ENCODE data around the gene MYL10. TPM values are rescaled to one million over a fixed set of nuclear protein-coding genes. Genes with fewer than 3 reads are reported as not detected.

The MYL10 gene
- total and polyA plus RNA-seq, 2 of the 13 experiments (the other 11 are each of a cell fraction or from before 2014, with no cell fraction given), result not detected

GRCh38 chr7:101669307-101669706 is 40.2 kb upstream of the MYL10 start:
- FAIRE-seq, result no peak
- H3K4me1 ChIP-seq (ENCODE audit: insufficient read depth, low read length), result no peaks in the 10 kb centered on the region
- H3K4me2 ChIP-seq (ENCODE audit: low read depth, low read length), result no peak overlapping the region
- H3K36me3 ChIP-seq (replicated peaks in 1 of 2; ENCODE audit: control insufficient read depth in 1 of 2, insufficient read depth in 2 of 2, low read length in 2 of 2), result no peaks in the 10 kb centered on the region
- H3K27ac ChIP-seq (ENCODE audit: extremely low read length, insufficient read depth, low read length), result no peak overlapping the region
- H3K9ac ChIP-seq (ENCODE audit: insufficient read depth, low read depth, low read length), result no peak overlapping the region
- no peak for TF ChIP-seq MXI1 (IDR thresholded peaks at IDR 0.05; ENCODE audit: borderline replicate concordance, low read depth, low read length)
- no peak for TF ChIP-seq KDM5B (CRISPR knock-in tag; IDR thresholded peaks at IDR 0.05; ENCODE audit: borderline replicate concordance)
- no peak for TF ChIP-seq WIZ (CRISPR knock-in tag; IDR thresholded peaks at IDR 0.05)
- peak; percentile 28; the same call in 1 of the 2 replicates for TF ChIP-seq STAG1 (CRISPR knock-in tag; IDR thresholded peaks at IDR 0.05)
- TF ChIP-seq ZNF407 (CRISPR knock-in tag; IDR thresholded peaks at IDR 0.05; ENCODE audit: not compliant biosample characterization), result no peak
- no peak for TF ChIP-seq GATAD2A (CRISPR knock-in tag; IDR thresholded peaks at IDR 0.05)
- TF ChIP-seq RCOR2 (CRISPR knock-in tag; IDR thresholded peaks at IDR 0.05), result no peak
- TF ChIP-seq ZNF160 (CRISPR knock-in tag; IDR thresholded peaks at IDR 0.05), result no peak
- TF ChIP-seq ZBTB7A (CRISPR knock-in tag; IDR thresholded peaks at IDR 0.05), result no peak
- TF ChIP-seq CTCF (CRISPR knock-in tag; IDR thresholded peaks at IDR 0.05), result peak; percentile 33
- no peak for TF ChIP-seq KLF15 (CRISPR knock-in tag; IDR thresholded peaks at IDR 0.05; ENCODE audit: borderline replicate concordance)
- no peak for TF ChIP-seq HNF4A (CRISPR knock-in tag; IDR thresholded peaks at IDR 0.05)
- no peak for TF ChIP-seq ZNF841 (CRISPR knock-in tag; IDR thresholded peaks at IDR 0.05; ENCODE audit: borderline replicate concordance)
- TF ChIP-seq NCOA1 (CRISPR knock-in tag; IDR thresholded peaks at IDR 0.05), result no peak
- CTCF ChIA-PET (ENCODE audit: low intra/inter-chr PET ratio, low total read pairs), result no interaction called here
- H3K27me3 ChIP-seq (ENCODE audit: control insufficient read depth in 1 of 2, insufficient read depth in 2 of 2, low read length in 2 of 2), result peaks cover 0 to 2% of the 10 kb centered on the region in 2 experiments; a peak in 2 of 5 replicates
- H3K79me2 ChIP-seq (ENCODE audit: insufficient read depth, low read length), result no peaks in the 10 kb centered on the region
- no peak for DNase-seq (ENCODE audit: low spot score)
- WGBS (ENCODE audit: low lambda C conversion rate), result 43% methylated on average over 1 of the region's 1 CpG
- BruUV-seq (replicated peaks), result no TSS peak
- H2AFZ ChIP-seq (ENCODE audit: low read length), result no peak overlapping the region
- H4K20me1 ChIP-seq (ENCODE audit: insufficient read depth, low read length), result no peaks in the 10 kb centered on the region
- POLR2A ChIA-PET, result no interaction called here
- intact Hi-C loops (cut with micrococcal nuclease; ENCODE audit: unreplicated experiment), result no loop called here
- no peak for ATAC-seq
- no peak overlapping the region for H3K4me3 ChIP-seq (replicated peaks in 1 of 3; ENCODE audit: insufficient read depth in 1 of 3, low read depth in 2 of 3, low read length in 3 of 3)
- H3K9me3 ChIP-seq (ENCODE audit: low read length), result no peaks in the 10 kb centered on the region
- in situ Hi-C loops (cut with HindIII; ENCODE audit: extremely low pct_ligation_motif_present, low pct_unique_long_range_greater_than_20kb), result no loop called here

All from HepG2 (cell line).